Measurements from ENCODE around the gene SERPINA10.

GRCh38 chr14:94340533-94340932 is 47.5 kb upstream of the SERPINA10 start:
- TF ChIP-seq CTCF (IDR thresholded peaks at IDR 0.05) (no peak), POLR2A (IDR thresholded peaks at IDR 0.05) (no peak)
